Cardiac fibroblast (primary cell): ENCODE data around the gene CFAP46.

Experiments used
- DNase-seq, 2 donors: peaks; one replicate each; pipeline versions ENCODE4 v3.0.0 to v3.0.0-alpha.2; 2010; ENCODE audit warnings: low read depth in 2 of 2
- H3K4me3 ChIP-seq, 2 donors: replicated peaks in 1 of 2; 1 replicate in 1 of 2; 2 replicates in 1 of 2; pipeline ENCODE4 v1.5.1; 2011; ENCODE audit warnings: low read depth in 2 of 2, low read length in 2 of 2, mild to moderate bottlenecking in 2 of 2, moderate library complexity in 1 of 2
- TF ChIP-seq, protein P1 (sequence below): IDR thresholded peaks from one replicate; pipeline ENCODE4 v1.5.1; 2011; ENCODE audit warnings: low read depth, mild to moderate bottlenecking, low read length, inconsistent platforms

Gene CFAP46

DNA sequence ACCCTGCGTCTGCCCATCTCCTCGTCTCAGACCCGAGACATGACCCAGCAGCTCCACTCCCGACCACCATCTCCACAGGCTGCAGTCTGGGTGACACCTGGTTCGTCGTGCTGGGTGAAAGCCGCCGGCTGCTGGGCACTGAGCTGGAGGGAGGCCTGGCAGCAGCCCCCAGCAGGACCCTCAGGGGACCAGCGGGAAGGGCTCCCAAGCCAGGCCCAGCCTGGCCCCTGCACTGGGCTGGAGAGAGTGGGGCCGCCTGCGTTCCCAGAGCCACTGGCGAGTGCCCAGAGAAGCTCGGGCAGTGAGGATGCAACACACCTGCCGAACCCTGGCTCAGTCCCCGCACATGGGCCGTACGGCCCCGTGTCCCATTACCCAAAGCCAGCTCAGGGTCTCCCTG is 21.3 kb downstream of the CFAP46 start:
- TF ChIP-seq, protein P1, sequence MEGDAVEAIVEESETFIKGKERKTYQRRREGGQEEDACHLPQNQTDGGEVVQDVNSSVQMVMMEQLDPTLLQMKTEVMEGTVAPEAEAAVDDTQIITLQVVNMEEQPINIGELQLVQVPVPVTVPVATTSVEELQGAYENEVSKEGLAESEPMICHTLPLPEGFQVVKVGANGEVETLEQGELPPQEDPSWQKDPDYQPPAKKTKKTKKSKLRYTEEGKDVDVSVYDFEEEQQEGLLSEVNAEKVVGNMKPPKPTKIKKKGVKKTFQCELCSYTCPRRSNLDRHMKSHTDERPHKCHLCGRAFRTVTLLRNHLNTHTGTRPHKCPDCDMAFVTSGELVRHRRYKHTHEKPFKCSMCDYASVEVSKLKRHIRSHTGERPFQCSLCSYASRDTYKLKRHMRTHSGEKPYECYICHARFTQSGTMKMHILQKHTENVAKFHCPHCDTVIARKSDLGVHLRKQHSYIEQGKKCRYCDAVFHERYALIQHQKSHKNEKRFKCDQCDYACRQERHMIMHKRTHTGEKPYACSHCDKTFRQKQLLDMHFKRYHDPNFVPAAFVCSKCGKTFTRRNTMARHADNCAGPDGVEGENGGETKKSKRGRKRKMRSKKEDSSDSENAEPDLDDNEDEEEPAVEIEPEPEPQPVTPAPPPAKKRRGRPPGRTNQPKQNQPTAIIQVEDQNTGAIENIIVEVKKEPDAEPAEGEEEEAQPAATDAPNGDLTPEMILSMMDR, result no peak
- H3K4me3 ChIP-seq, result no peak overlapping the region
- no peak for DNase-seq

DNA sequence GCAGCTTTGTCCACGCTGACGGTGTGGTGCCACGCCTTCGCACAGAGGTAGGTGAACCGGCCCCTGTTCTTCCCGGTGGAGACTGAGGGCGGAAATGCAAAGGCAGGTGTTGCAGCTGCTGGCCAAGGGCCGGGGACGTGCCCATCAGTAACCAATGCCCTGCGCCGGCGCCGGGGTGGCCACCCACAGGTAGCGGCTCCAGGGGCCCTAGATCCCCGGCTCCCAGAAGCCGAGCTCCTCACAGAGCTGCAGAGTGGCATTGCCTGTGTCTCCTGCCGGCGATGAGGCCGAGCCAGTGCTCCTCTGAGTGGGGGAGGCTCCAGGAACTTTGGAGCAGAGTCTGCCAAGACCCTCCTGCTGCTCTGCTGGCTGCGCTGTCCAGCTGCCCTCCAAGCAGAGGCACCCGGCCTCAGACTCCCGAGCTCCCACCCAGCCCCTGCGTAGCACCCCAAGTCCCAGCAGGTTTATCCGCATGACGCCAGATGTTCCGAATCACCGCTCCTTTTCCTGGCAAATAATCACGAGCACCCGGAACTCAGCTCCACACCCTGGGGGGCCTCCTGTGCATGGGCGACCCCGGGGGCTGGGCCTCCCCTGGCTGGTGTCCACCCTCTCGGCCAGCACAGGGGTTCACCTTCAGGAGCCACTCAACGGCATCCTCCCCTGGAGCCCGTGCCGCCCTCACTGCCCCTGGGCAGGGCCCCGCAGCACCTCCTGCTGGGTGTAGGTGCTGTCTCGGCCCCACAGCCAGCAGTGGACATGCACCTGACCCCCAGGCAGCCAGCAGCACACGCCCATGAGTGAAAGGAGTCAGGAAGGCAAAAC is 22.1 kb downstream of the CFAP46 start:
- no peak for DNase-seq
- no peak overlapping the region for H3K4me3 ChIP-seq
- TF ChIP-seq, protein P1, result no peak

DNA sequence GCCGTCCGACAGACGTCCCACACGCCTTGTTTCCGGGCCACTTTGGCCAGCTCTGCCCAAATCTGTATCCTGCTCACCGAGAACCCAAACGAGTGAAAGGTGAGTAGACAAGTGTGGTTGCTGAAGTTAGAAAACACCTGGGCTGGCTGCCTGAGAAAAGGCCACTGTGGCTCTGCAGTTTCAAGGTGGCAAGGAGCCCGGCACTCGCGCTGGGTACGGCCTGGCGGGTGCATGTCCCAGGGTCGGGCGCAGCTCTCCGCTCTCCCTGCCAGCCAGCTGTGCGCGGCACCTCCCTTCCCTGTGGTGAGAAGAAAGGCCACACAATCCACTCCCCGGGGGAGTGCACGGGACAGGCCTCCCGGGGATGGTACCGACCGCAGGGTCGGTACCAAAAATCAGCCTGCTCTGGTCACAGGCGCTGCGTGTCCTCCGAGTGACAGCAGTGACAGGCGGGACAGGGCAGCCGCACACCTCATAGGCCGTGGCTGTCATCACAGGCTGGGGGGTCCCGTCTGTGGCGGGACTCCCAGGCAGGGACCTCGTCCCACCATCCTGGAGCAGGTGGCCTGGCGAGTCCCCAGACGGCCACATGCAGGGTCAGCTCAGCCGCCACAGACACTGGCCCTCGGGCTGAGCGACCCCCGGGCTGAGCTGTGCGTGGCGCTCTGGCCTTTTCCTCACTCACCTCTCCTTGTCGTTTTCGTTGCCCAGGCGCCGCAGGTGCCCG is 22.8 kb downstream of the CFAP46 start:
- no peak for DNase-seq
- H3K4me3 ChIP-seq, result no peak overlapping the region
- TF ChIP-seq, protein P1, result no peak

DNA sequence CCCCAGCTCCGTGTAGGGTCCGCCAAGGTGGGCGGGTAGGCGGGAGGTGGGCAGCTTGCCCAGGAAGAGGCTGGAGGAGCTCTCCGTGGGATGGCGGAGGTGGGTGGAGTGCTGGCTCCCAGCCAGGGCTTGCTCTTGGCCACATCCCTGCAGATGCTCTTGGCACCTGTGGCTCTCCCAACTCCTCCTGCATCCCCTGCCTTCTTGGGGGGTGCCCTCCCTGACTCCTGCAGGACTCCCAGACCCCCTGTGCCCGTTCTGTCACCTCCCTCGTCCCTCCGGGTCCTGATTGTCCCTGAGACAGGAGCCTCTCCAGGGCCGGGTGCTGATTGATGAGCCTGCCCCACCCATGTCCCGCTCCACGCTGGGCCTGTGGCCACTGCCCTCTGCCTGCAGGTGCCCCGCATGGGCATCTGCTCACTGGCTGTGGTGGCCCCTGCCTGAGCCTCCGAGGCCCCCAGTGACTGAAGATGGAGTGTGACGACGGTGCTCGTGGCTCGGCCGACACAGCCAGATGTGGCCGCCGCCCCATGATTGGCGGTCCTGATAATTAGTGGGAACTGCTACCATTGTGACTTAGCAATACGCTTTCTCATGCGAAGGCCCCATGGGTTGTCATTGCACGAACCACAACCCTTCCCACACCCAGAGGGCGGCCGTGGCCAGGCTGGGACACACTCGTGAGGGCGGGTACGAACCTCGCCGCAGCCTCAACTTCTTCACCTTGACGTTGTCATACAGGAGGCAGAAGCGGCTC is 23.6 kb downstream of the CFAP46 start:
- H3K4me3 ChIP-seq, result no peak overlapping the region
- DNase-seq, result no peak
- TF ChIP-seq, protein P1, result no peak

DNA sequence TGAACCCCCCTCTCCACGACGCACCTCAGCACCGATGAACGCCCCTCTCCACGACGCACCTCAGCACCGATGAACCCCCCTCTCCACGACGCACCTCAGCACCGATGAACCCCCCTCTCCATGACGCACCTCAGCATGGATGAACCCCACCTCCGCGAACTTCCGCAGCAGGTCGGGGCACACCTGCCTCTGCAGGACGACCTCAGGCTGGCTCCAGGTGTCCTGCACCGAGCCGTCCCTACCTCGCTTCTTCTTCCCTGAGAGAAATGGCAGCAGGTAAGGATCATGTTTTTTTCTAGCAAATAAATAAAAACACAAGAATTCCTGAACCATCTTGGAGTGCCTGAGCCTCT is 24.1 kb downstream of the CFAP46 start:
- TF ChIP-seq, protein P1, result no peak
- DNase-seq, result no peak
- H3K4me3 ChIP-seq, result no peak overlapping the region

DNA sequence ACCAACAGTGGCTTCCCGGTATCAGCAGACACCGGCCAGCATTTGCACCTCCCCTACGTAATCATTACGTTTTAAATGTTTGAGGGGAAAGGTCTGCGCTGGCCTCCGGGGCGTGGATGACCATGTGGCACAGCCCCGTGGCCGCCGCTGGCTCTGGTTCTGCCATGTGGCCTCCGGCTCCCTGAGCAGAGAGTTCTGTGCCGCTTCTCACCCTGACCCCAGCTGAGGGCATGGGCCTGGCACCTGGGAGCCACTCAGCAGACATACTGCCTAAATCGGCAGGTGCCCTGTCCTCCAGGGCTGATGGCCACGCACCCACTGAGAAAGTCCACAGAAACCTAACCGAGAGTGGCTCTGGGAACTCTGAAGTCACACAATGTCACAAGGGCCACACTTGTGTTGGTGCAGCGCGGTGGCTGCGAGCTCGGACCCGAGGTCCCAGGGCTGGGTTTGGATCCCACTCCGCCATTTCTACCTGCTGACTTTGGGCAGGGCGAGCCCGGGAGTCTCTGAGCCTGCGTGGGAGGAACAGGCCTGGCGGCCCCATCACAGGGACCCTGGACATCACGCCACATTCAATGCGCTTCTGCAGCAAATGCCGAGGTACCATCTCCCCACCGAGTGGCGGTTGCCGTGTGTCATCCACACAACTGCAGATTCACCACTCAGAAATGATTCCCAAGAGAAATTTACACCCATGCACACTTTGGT is 25.3 kb downstream of the CFAP46 start:
- H3K4me3 ChIP-seq, result no peak overlapping the region
- TF ChIP-seq, protein P1, result no peak

More for the DNA sequence above, 25.3 kb downstream of the CFAP46 start:
- no peak for DNase-seq
